CD14-positive monocyte (primary cell): ENCODE data around the gene EPHA2. TPM values are rescaled to one million over a fixed set of nuclear protein-coding genes. Genes with fewer than 3 reads are reported as not detected.

ENCODE experiments used
- DNase-seq, 3 donors: peaks; one replicate each; pipeline ENCODE4 v3.0.0-alpha.2; 2011 to 2022
- H2AFZ ChIP-seq: 2 replicates; pipeline ENCODE4 v1.6.0; 2012; ENCODE audit warnings: mild to moderate bottlenecking, low read depth, low read length, inconsistent platforms; ENCODE audit not compliant: insufficient read depth, poor library complexity, severe bottlenecking
- H3K27ac ChIP-seq, 2 donors: 1 replicate in 1 of 2; 2 replicates in 1 of 2; pipeline ENCODE4 v1.5.1; 2012 to 2013; ENCODE audit warnings: low read length in 2 of 2, control low read depth in 1 of 2, inconsistent platforms in 1 of 2, low read depth in 1 of 2, mild to moderate bottlenecking in 1 of 2
- H3K27me3 ChIP-seq, 2 donors: one replicate each; pipeline versions ENCODE4 v1.6.0 to v1.6.1; 2011 to 2013; ENCODE audit warnings: low read length in 2 of 2; ENCODE audit not compliant: control insufficient read depth in 2 of 2, insufficient read depth in 2 of 2
- H3K36me3 ChIP-seq, 2 donors: replicated peaks in 1 of 2; 1 replicate in 1 of 2; 2 replicates in 1 of 2; pipeline versions ENCODE4 v1.5.1 to v1.6.1; 2012 to 2013; ENCODE audit warnings: low read length in 2 of 2, control low read depth in 1 of 2, inconsistent platforms in 1 of 2, mild to moderate bottlenecking in 1 of 2; ENCODE audit not compliant: insufficient read depth in 2 of 2, control insufficient read depth in 1 of 2
- H3K4me1 ChIP-seq, 2 donors: 1 replicate in 1 of 2; 2 replicates in 1 of 2; pipeline versions ENCODE4 v1.5.1 to v1.6.1; 2012 to 2013; ENCODE audit warnings: low read length in 2 of 2, control low read depth in 1 of 2, inconsistent platforms in 1 of 2, mild to moderate bottlenecking in 1 of 2, moderate library complexity in 1 of 2; ENCODE audit not compliant: insufficient read depth in 2 of 2, control insufficient read depth in 1 of 2
- H3K4me2 ChIP-seq: replicated peaks from 2 replicates; pipeline ENCODE3; 2012; ENCODE audit warnings: low read length, moderate library complexity, mild to moderate bottlenecking; ENCODE audit not compliant: poor library complexity, severe bottlenecking; ENCODE audit errors: extremely low read depth
- H3K4me3 ChIP-seq, 3 experiments: fragments of 200-600 bp in 1 of 3; sonication (generic) in 1 of 3; replicated peaks in 1 of 3; 1 replicate in 2 of 3; 2 replicates in 1 of 3; pipeline ENCODE4 v1.5.1; 2011 to 2013; ENCODE audit warnings: low read length in 3 of 3, mild to moderate bottlenecking in 3 of 3, control low read depth in 2 of 3, low read depth in 2 of 3, inconsistent platforms in 1 of 3, moderate library complexity in 1 of 3
- H3K79me2 ChIP-seq: 2 replicates; pipeline ENCODE4 v1.6.0; 2012; ENCODE audit warnings: mild to moderate bottlenecking, control low read depth, inconsistent platforms, low read length, moderate library complexity; ENCODE audit not compliant: insufficient read depth
- H3K9ac ChIP-seq: 2 replicates; pipeline ENCODE4 v1.6.0; 2017; ENCODE audit warnings: low read length, mild to moderate bottlenecking; ENCODE audit not compliant: insufficient read depth, poor library complexity, severe bottlenecking
- H3K9me3 ChIP-seq, 2 donors: replicated peaks in 1 of 2; 1 replicate in 1 of 2; 2 replicates in 1 of 2; pipeline versions ENCODE4 v1.5.1 to v1.6.1; 2012 to 2013; ENCODE audit warnings: low read length in 2 of 2, control low read depth in 1 of 2; ENCODE audit not compliant: control insufficient read depth in 1 of 2, insufficient read depth in 1 of 2
- H4K20me1 ChIP-seq: 2 replicates; pipeline ENCODE4 v1.6.0; 2012; ENCODE audit warnings: mild to moderate bottlenecking, low read length, control low read depth, moderate library complexity; ENCODE audit not compliant: insufficient read depth
- H3K27ac Mint-ChIP-seq, 7 donors: one replicate each; pipeline ENCODE4 v1.8.0; 2020; ENCODE audit warnings: mild to moderate bottlenecking in 7 of 7, mixed read lengths in 7 of 7, moderate library complexity in 6 of 7, inconsistent platforms in 2 of 7
- H3K27me3 Mint-ChIP-seq, 3 donors: one replicate each; pipeline ENCODE4 v1.8.0; 2021 to 2022; ENCODE audit warnings: low read depth in 3 of 3, mild to moderate bottlenecking in 3 of 3, mixed read lengths in 3 of 3, moderate library complexity in 3 of 3, inconsistent platforms in 1 of 3
- H3K36me3 Mint-ChIP-seq, 2 donors: one replicate each; pipeline ENCODE4 v1.8.0; 2020; ENCODE audit warnings: mixed read lengths in 2 of 2, inconsistent platforms in 1 of 2, mild to moderate bottlenecking in 1 of 2
- H3K4me1 Mint-ChIP-seq: one replicate; pipeline ENCODE4 v1.8.0; 2020; ENCODE audit warnings: mild to moderate bottlenecking, mixed read lengths
- H3K4me3 Mint-ChIP-seq, 2 donors: one replicate each; pipeline ENCODE4 v1.8.0; 2020; ENCODE audit warnings: mild to moderate bottlenecking in 2 of 2, mixed read lengths in 2 of 2, moderate library complexity in 1 of 2
- H3K9me3 Mint-ChIP-seq, 7 donors: one replicate each; pipeline ENCODE4 v1.8.0; 2020 to 2022; ENCODE audit warnings: mixed read lengths in 7 of 7, mild to moderate bottlenecking in 6 of 7, moderate library complexity in 6 of 7, inconsistent platforms in 2 of 7
- CTCF ChIP-seq: fragments of 200-600 bp; IDR thresholded peaks from one replicate; pipeline ENCODE4 v1.8.0; 2022; ENCODE audit warnings: antibody characterized with exemption, mild to moderate bottlenecking
- WGBS: methylation state at CpG from one replicate; pipeline ENCODE4 v1.1.5; 2013; ENCODE audit warnings: missing lambda C conversion rate; ENCODE audit not compliant: insufficient coverage; 5-methylcytosine and 5-hydroxymethylcytosine counted together
- intact Hi-C, 2 donors: fragments of 100-400 bp; cut with micrococcal nuclease; formaldehyde crosslinking; loops; one replicate each; pipeline versions ENCODE4 v1.15.0 to v1.15.1; 2023
- polyA plus RNA-seq, 3 donors: library from polyadenylated mRNA; depleted of rRNA in 1 of 3; unstranded in 2 of 3; stranded (reverse) in 1 of 3; fragments of 300-500 nt in 2 of 3; fragments of >200 nt in 1 of 3; fragmentation: Illumina TruSeq in 2 of 3; gene quantifications; 1 replicate in 2 of 3; 2 replicates in 1 of 3; pipeline ENCODE4 v1.2.3, GENCODE V29; 2012 to 2021

Gene EPHA2
- polyA plus RNA-seq, 3 donors: 0.03 TPM; not detected in 2

- TF ChIP-seq CTCF: no peak
- no peak overlapping the region for H3K27ac ChIP-seq
- no peaks in the 10 kb centered on the region for H4K20me1 ChIP-seq
- Mint-ChIP-seq H3K27ac (no peak overlapping the region), H3K36me3 (no peaks in the 10 kb centered on the region), H3K9me3 (peaks cover 0 to 1% (median 0%) of the 10 kb centered on the region in 7 donors), H3K4me3 (no peak overlapping the region), H3K27me3 (peaks cover 3 to 8% (median 5%) of the 10 kb centered on the region in 3 donors), H3K4me1 (no peaks in the 10 kb centered on the region)
- no peaks in the 10 kb centered on the region for H3K4me1 ChIP-seq
- no peaks in the 10 kb centered on the region for H3K27me3 ChIP-seq
- no peak overlapping the region for H3K9ac ChIP-seq
- no peaks in the 10 kb centered on the region for H3K36me3 ChIP-seq
- no peaks in the 10 kb centered on the region for H3K79me2 ChIP-seq
- intact Hi-C loops: no loop called here
- H2AFZ ChIP-seq: no peak overlapping the region
- no CpG with 5 or more reads among the region's 6 CpGs for WGBS
- DNase-seq: no peak
- H3K9me3 ChIP-seq: no peaks in the 10 kb centered on the region
- no peak overlapping the region for H3K4me2 ChIP-seq
- H3K4me3 ChIP-seq: no peak overlapping the region
These were observed 40.3 kb downstream of the EPHA2 start for GRCh38 chr1:16115468-16115983.

- Histone ChIP-seq H3K9me3 (peaks cover 0 to under 1% of the 10 kb centered on the region in 2 donors), H3K4me3 (no peak overlapping the region), H3K36me3 (no peaks in the 10 kb centered on the region), H2AFZ (no peak overlapping the region), H3K4me2 (no peak overlapping the region), H3K4me1 (no peaks in the 10 kb centered on the region), H3K27me3 (no peaks in the 10 kb centered on the region), H3K79me2 (no peaks in the 10 kb centered on the region), H3K9ac (no peak overlapping the region), H4K20me1 (no peaks in the 10 kb centered on the region), H3K27ac (no peak overlapping the region)
- Mint-ChIP-seq H3K27ac (no peak overlapping the region), H3K36me3 (no peaks in the 10 kb centered on the region), H3K4me3 (no peak overlapping the region), H3K9me3 (peaks cover 0 to 1% (median 0%) of the 10 kb centered on the region in 7 donors), H3K27me3 (peaks cover 3 to 8% (median 7%) of the 10 kb centered on the region in 3 donors), H3K4me1 (no peaks in the 10 kb centered on the region)
- no peak for TF ChIP-seq CTCF
- WGBS: 96% methylated on average over 11 of the region's 23 CpGs
- no peak for DNase-seq
- intact Hi-C loops: no loop called here
These were observed 41.1 kb downstream of the EPHA2 start for GRCh38 chr1:16114527-16115467.
